Cerebellar nuclear complex (tissue), 1 donor: ENCODE data around the gene MIPEP.

Source experiments
- DNase-seq, 2 experiments: peaks; one replicate each; lab custom pipeline; 2025; lab: John Stamatoyannopoulos, UW

The MIPEP gene

DNA sequence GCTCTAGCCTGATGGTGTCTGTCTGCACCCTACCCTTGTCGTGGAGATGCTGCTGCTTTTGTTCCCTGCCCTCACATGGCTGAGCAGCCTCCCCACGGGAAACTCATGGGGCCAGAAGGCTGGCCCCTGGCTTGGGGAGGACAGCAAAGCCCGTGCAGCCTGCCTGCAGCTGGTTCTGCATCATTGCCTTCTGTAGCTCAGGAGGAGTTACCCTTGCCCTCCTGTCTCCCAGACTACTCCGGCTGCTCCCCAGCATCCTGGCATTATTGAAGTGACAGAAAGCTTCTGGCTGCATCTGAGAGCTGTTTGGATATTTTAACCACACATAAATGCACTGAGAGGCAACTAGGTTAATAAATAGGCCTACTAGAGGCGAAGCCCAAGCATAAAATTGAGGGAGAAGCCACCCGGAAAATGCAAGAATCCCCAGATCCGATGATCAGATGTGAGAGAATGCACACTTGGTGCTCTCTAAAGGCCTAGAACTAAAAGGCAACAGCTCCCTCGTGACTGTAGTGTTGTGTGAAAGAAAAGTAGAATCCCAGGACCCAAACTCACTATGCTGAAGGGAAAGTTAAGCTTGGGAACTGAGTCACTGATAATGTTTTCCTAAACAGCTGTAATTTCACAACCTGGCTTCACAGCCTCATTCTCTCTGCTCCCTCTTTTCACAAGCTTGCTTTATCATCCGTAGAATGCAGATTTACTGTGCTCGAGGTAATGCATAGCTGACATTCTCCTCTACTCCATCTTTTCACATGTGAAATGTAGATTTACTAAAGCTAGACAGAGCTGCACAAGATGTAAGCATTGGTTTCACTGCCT, 208.1 kb downstream of the MIPEP start:
- DNase-seq: no peak
